ENCODE data around the gene FOXA1. TPM values are rescaled to one million over a fixed set of nuclear protein-coding genes. Genes with fewer than 3 reads are reported as not detected.
"Not testable (repeated sequence)": the region's sequence is repeated elsewhere in the genome, so short reads cannot be mapped to it uniquely, and the experiment has no call there.

Gene FOXA1
- total RNA-seq, 1 donor from 2014 or later, result not detected

DNA sequence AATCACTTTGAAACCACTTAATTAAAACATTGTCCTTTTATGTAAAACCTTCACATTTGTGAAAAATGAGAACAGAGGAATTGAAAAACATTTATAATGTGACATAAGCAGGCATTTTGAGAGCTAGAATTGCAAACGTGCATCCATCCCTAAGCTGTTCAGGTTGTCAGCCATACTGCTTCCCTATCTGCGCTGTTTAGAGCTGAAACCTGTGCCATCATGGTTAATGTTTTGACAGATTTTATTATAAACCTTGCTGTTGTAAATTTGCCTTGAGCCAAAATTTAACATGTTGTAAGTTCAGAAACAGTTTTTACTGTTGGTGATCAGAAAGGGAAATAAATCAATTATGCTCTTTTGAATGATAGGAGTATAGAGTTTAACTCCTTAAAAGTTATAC, 31.9 kb downstream of the FOXA1 start:
- DNase-seq (ENCODE audit: low read depth in 2 of 2), result no peak

- DNase-seq (ENCODE audit: low read depth in 2 of 2), result no peak
These were observed 35.7 kb downstream of the FOXA1 start for GRCh38 chr14:37559386-37559785.

DNA sequence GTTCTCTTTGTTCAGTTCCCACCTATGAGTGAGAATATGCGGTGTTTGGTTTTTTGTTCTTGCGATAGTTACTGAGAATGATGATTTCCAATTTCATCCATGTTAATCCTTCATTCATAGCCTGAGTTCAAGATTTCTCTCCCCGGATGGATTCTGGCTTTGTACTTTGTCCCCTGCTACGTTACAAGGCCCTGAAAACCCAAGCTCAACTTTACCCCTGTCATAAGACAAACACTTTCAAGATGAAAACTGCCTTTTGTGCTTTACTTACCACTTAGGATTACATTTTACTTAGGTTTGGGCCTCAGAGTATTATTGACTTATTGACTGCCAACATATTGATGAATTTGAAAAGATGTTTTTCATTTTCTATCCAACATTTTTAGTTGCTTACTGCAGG, 36.3 kb downstream of the FOXA1 start:
- no peak for DNase-seq (ENCODE audit: low read depth in 2 of 2)

DNA sequence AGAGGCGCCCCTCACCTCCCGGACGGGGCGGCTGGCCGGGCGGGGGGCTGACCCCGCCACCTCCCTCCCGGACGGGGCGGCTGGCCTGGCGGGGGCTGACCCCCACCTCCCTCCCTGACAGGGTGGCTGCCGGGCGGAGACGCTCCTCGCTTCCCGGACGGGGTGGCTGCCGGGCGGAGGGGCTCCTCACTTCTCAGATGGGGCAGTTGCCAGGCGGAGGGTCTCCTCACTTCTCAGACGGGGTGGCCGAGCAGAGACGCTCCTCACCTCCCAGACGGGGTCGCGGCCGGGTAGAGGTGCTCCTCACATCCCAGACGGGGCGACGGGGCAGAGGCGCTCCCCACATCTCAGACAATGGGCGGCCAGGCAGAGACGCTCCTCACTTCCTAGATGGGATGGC, 39.5 kb downstream of the FOXA1 start:
- DNase-seq (ENCODE audit: low read depth in 2 of 2), result not testable (repeated sequence)

GRCh38 chr14:37553935-37554550, 41.0 kb downstream of the FOXA1 start:
- no peak for DNase-seq (ENCODE audit: low read depth in 2 of 2)

- DNase-seq (ENCODE audit: low read depth in 2 of 2), result no peak
These were observed 43.9 kb downstream of the FOXA1 start for GRCh38 chr14:37551119-37551518.

- DNase-seq (ENCODE audit: low read depth in 2 of 2), result no peak
These were observed 44.5 kb downstream of the FOXA1 start for GRCh38 chr14:37550511-37550910.

DNA sequence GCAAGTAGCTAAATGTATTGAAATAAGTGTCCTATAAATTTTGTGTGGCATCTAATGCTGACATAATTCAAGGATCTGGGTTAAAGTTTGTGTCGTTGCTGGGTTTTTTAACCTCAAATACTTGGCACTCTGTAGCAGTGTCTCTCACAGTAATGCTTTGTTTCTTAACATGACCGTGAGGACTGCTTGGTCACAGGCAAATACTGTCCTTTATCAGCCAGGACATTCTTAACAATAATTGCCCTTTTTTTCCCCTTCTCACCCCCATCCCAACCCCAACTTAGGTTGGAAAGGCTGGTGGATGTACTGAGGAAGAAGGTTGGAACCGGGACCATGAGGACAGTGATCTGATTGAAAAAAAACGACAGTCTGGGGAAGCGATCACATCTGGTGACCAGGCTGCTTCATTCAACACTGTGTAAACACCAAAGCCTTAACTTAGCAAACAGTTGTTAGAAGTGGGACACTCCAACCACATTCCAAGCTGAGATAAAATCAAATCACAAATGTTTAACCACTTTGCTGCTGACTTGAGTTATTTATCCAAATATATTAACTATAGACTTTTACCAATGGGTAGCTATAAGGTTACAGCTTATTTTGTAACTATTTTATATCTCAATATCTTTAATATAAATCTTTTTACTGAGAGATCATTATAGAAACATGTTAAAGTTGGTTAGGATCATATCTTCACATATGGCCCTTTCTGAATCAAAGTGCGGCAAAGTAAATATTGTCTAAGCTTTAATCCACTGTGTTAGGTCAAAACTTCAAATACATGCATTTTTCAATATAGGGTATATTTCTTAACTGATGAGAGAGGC, 48.2 kb downstream of the FOXA1 start:
- no peak for DNase-seq (ENCODE audit: low read depth in 2 of 2)

DNA sequence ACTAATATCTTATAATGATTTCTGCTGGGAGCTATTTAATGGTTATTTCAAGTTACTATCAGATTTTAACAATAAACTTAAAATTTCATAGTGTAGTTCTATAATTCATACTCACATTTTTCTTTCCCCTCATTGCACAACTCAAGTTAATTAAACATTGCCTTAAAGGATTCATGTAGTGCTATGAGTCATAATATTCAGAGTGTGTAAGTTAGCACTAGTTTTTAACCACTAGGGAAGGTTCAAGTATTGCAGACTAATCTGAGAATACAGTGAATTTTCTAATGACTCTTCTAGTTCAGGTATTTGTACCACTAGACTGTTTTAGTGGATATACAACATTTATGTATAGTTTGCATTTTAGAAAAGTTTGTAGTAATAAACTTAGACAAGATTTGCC, 49.9 kb downstream of the FOXA1 start:
- DNase-seq (ENCODE audit: low read depth in 2 of 2), result no peak

GRCh38 chr14:37544407-37544806, 50.6 kb downstream of the FOXA1 start:
- no peak for DNase-seq (ENCODE audit: low read depth in 2 of 2)

DNA sequence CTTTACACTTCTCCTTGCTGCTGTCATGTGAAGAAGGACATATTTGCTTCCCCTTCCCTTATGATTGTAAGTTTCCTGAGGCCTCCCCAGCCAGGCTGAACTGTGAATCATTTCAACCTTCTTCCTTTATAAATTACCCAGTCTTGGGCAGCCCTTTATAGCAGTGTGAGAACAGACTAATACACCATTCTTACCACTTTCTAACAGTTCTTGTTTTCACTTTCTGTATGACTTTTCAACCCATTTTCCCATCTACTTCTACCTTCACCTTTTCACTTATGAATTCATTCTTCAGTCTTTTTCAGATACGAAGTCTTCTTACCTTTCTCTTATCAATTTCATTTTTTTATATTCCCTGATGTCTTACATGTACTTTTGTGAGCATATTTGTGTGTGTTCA, 55.1 kb downstream of the FOXA1 start:
- no peak for DNase-seq (ENCODE audit: low read depth in 2 of 2)

Other genes with a start within 250 kb of the FOXA1 start
- under 0.01 and 0.13 TPM in 2 replicates for gene TTC6, start 380 bp upstream of the FOXA1 start, total RNA-seq